SU-DHL-6 (cell line): ENCODE data around the gene TDRD7.
A peak's percentile ranks its signal among the peaks of the same experiment; 100 is the strongest.

Experiments
- H2AFZ ChIP-seq: fragments of 200-600 bp; sonication (generic); 2 replicates; pipeline ENCODE4 v1.6.1; 2014; ENCODE audit warnings: low read depth, mild to moderate bottlenecking, moderate library complexity, mixed read lengths, antibody characterized with exemption, low read length; ENCODE audit not compliant: severe bottlenecking
- H3F3A ChIP-seq: fragments of 200-600 bp; shearing (Covaris generic); 2 replicates; pipeline ENCODE4 v1.6.0; 2016; ENCODE audit warnings: antibody characterized with exemption, mild to moderate bottlenecking; ENCODE audit not compliant: insufficient read depth
- H3K27ac ChIP-seq: fragments of 200-600 bp; sonication (generic); 2 replicates; pipeline ENCODE4 v1.5.1; 2016; ENCODE audit warnings: low read depth, mild to moderate bottlenecking, low read length, moderate library complexity, mixed read lengths
- H3K27me3 ChIP-seq: fragments of 200-600 bp; sonication (generic), shearing (Covaris generic); 2 replicates; pipeline ENCODE4 v1.6.0; 2014; ENCODE audit warnings: mild to moderate bottlenecking, low read length
- H3K36me3 ChIP-seq: fragments of 200-600 bp; sonication (generic); 2 replicates; pipeline ENCODE4 v1.6.1; 2014; ENCODE audit warnings: mild to moderate bottlenecking, low read length, mixed read lengths
- H3K4me2 ChIP-seq: fragments of 300-600, 200-600 bp; shearing (Covaris generic), sonication (generic); 2 replicates; pipeline ENCODE4 v1.6.0; 2014; ENCODE audit warnings: low read length, low read depth, mild to moderate bottlenecking; ENCODE audit not compliant: poor library complexity, severe bottlenecking
- H3K4me3 ChIP-seq: fragments of 200-600 bp; sonication (generic); 2 replicates; pipeline ENCODE4 v1.5.1; 2014; ENCODE audit warnings: antibody characterized with exemption, low read length, mild to moderate bottlenecking, mixed read lengths; ENCODE audit not compliant: insufficient read depth, poor library complexity, severe bottlenecking
- H3K79me2 ChIP-seq: fragments of 200-600 bp; sonication (generic); 2 replicates; pipeline ENCODE4 v1.6.1; 2014; ENCODE audit warnings: mild to moderate bottlenecking, low read length, moderate library complexity; ENCODE audit not compliant: insufficient read depth
- H3K9ac ChIP-seq: fragments of 200-600 bp; sonication (generic); 2 replicates; pipeline ENCODE4 v1.7.0; 2014; ENCODE audit warnings: mild to moderate bottlenecking, low read length
- H3K9me2 ChIP-seq: fragments of 200-600 bp; sonication (generic); replicated peaks from 2 replicates; pipeline ENCODE4 v1.6.1; 2014; ENCODE audit warnings: low read length; ENCODE audit not compliant: insufficient read depth
- H3K9me3 ChIP-seq: fragments of 200-600 bp; sonication (generic); 2 replicates; pipeline ENCODE4 v1.6.1; 2014; ENCODE audit warnings: low read length, mixed read lengths; ENCODE audit not compliant: insufficient read depth
- H4K20me1 ChIP-seq: fragments of 200-600 bp; sonication (generic); 2 replicates; pipeline ENCODE4 v1.6.1; 2014; ENCODE audit warnings: low read depth, mild to moderate bottlenecking, antibody characterized with exemption, low read length, moderate library complexity, mixed read lengths
- CTCF ChIP-seq: fragments of 200-600 bp; sonication (generic); IDR thresholded peaks from one replicate; pipeline ENCODE4 v1.5.1; 2017; ENCODE audit warnings: antibody characterized with exemption, mild to moderate bottlenecking, low read length, moderate library complexity; ENCODE audit not compliant: insufficient read depth, poor library complexity, severe bottlenecking
- EZH2phosphoT487 ChIP-seq: fragments of 200-600 bp; sonication (generic), shearing (Covaris generic); conservative IDR thresholded peaks from 2 replicates; pipeline ENCODE4 v1.6.1; 2018; ENCODE audit warnings: mild to moderate bottlenecking, antibody characterized with exemption, low read length, moderate library complexity, mixed read lengths

TDRD7 gene

GRCh38 chr9:97500765-97501176 is 88.9 kb downstream of the TDRD7 start:
- Histone ChIP-seq H3K79me2 (no peaks in the 10 kb centered on the region), H3K4me2 (peak overlapping the region; percentile 47), H3K36me3 (no peaks in the 10 kb centered on the region; the same call in 1 of the 2 replicates), H3K27me3 (no peaks in the 10 kb centered on the region), H2AFZ (peak overlapping the region; percentile 29), H3K9me2 (no peaks in the 10 kb centered on the region), H3K27ac (no peak overlapping the region), H3F3A (peaks cover 5% of the 10 kb centered on the region; the same call in 1 of the 2 replicates), H4K20me1 (no peaks in the 10 kb centered on the region), H3K4me3 (peak overlapping the region; percentile 32), H3K9ac (peak overlapping the region; percentile 4; the same call in 1 of the 2 replicates), H3K9me3 (no peaks in the 10 kb centered on the region)
- no peak for TF ChIP-seq CTCF
- no peak for TF ChIP-seq EZH2phosphoT487

- no peaks in the 10 kb centered on the region for H3K79me2 ChIP-seq
- H3F3A ChIP-seq = peaks cover 5% of the 10 kb centered on the region; the same call in 1 of the 2 replicates
- H3K36me3 ChIP-seq = no peaks in the 10 kb centered on the region; the same call in 1 of the 2 replicates
- peak within 1 kb of the TSS; percentile 60 for H3K4me3 ChIP-seq
- no peaks in the 10 kb centered on the region for H3K27me3 ChIP-seq
- peak within 1 kb of the TSS; percentile 39; the same call in 1 of the 2 replicates for H3K9ac ChIP-seq
- TF ChIP-seq EZH2phosphoT487 (no peak), CTCF (peak; percentile 23)
- peak within 1 kb of the TSS; percentile 36 for H2AFZ ChIP-seq
- no peaks in the 10 kb centered on the region for H4K20me1 ChIP-seq
- no peak within 1 kb of the TSS for H3K27ac ChIP-seq
- no peaks in the 10 kb centered on the region for H3K9me2 ChIP-seq
- peak within 1 kb of the TSS; percentile 84 for H3K4me2 ChIP-seq
- H3K9me3 ChIP-seq = no peaks in the 10 kb centered on the region
Measured at GRCh38 chr9:97501177-97501971, 89.5 kb downstream of the TDRD7 start, which contains the start of gene TMOD1. TSS of gene TMOD1 (plus strand) at chr9:97501666. CDS start at chr9:97524189, 22,523 bp downstream.

- H3K27me3 ChIP-seq = no peaks in the 10 kb centered on the region
- no peak for TF ChIP-seq EZH2phosphoT487
- TF ChIP-seq CTCF = no peak
Measured at GRCh38 chr9:97501972-97502221, 90.0 kb downstream of the TDRD7 start.

More at GRCh38 chr9:97501972-97502221, 90.0 kb downstream of the TDRD7 start:
- H4K20me1 ChIP-seq = no peaks in the 10 kb centered on the region
- peak overlapping the region; percentile 39; the same call in 1 of the 2 replicates for H3K9ac ChIP-seq
- peaks cover 5% of the 10 kb centered on the region; the same call in 1 of the 2 replicates for H3F3A ChIP-seq
- H3K27ac ChIP-seq = no peak overlapping the region
- no peaks in the 10 kb centered on the region; the same call in 1 of the 2 replicates for H3K36me3 ChIP-seq
- no peaks in the 10 kb centered on the region for H3K9me2 ChIP-seq
- H2AFZ ChIP-seq = peak overlapping the region; percentile 36
- H3K4me3 ChIP-seq = peak overlapping the region; percentile 60
- H3K9me3 ChIP-seq = no peaks in the 10 kb centered on the region
- peak overlapping the region; percentile 84 for H3K4me2 ChIP-seq
- no peaks in the 10 kb centered on the region for H3K79me2 ChIP-seq
